Suprapubic skin (tissue), 4 donors: ENCODE results near the gene CDKN3. TPM values are rescaled to one million over a fixed set of nuclear protein-coding genes. Genes with fewer than 3 reads are reported as not detected.
"Not testable (repeated sequence)": the region's sequence is repeated elsewhere in the genome, so short reads cannot be mapped to it uniquely, and the experiment has no call there.

ENCODE experiments used
- DNase-seq, 2 donors: peaks; one replicate each; pipeline ENCODE4 v3.0.0-alpha.2; 2019; ENCODE audit warnings: low spot score in 2 of 2
- H3K27ac ChIP-seq: fragments of 200-600 bp; sonication (generic); one replicate; pipeline ENCODE4 v1.5.1; 2019
- H3K27me3 ChIP-seq: fragments of 200-600 bp; sonication (generic); one replicate; pipeline ENCODE4 v1.5.1; 2019
- H3K36me3 ChIP-seq: fragments of 200-600 bp; sonication (generic); one replicate; pipeline ENCODE4 v1.5.1; 2019
- H3K4me1 ChIP-seq: fragments of 200-600 bp; sonication (generic); one replicate; pipeline ENCODE4 v1.5.1; 2019
- H3K4me3 ChIP-seq: fragments of 200-600 bp; sonication (generic); one replicate; pipeline ENCODE4 v1.5.1; 2019; ENCODE audit warnings: mild to moderate bottlenecking
- H3K9me3 ChIP-seq: fragments of 200-600 bp; sonication (generic); one replicate; pipeline ENCODE4 v1.5.1; 2019
- EP300 ChIP-seq: sonication (generic); formaldehyde crosslinking; IDR thresholded peaks from one replicate; pipeline ENCODE4 v1.6.1; 2017; ENCODE audit warnings: antibody characterized with exemption
- POLR2A ChIP-seq, 2 donors: fragments of 450-650 bp; IDR thresholded peaks; one replicate each; pipeline ENCODE4 v1.6.1; 2017; ENCODE audit warnings: antibody characterized with exemption in 2 of 2, mild to moderate bottlenecking in 2 of 2, moderate library complexity in 2 of 2
- POLR2AphosphoS5 ChIP-seq, 3 donors: sonication (generic); formaldehyde crosslinking; IDR thresholded peaks; one replicate each; pipeline ENCODE4 v1.6.1; 2017; ENCODE audit warnings: antibody characterized with exemption in 3 of 3
- WGBS: methylation state at CpG from one replicate; pipeline ENCODE4 v1.1.5; 2018; 5-methylcytosine and 5-hydroxymethylcytosine counted together
- total RNA-seq, 4 donors: library from RNA; depleted of rRNA; stranded (reverse); fragments of >200 nt; gene quantifications; one replicate each; pipeline ENCODE4 v1.1.0, GENCODE V29; 2016
- TF ChIP-seq, protein P1 (sequence below), 2 donors: fragments of 200-600 bp in 1 of 2; fragments of 450-650 bp in 1 of 2; sonication (generic) in 1 of 2; IDR thresholded peaks; one replicate each; pipeline ENCODE4 v1.5.1; 2016 to 2019; ENCODE audit warnings: antibody characterized with exemption in 2 of 2, mild to moderate bottlenecking in 1 of 2, moderate library complexity in 1 of 2

The CDKN3 gene
- total RNA-seq, 4 donors from 2014 or later: 4.9 to 8.0 (median 7.5) TPM; not detected in 1

DNA sequence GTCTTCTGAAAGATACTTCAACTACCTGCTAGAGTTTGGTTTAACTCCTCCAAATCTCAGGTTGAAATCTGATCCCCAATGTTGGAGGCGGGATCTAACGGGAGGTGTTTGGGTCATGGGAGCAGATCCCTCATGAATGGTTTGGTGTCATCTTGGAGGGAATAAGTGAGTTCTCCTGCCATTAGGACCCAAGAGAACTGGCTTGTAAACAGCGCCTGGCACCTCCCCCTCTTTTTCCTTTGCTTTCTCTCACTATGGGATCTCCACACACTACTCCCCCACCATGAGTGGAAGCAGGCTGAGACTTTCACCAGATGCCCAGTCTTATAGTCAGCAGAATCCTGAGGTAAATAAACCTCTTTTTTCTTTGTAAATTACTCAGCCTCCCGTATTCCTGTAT, 41.9 kb downstream of the CDKN3 start:
- no peak overlapping the region for H3K4me3 ChIP-seq
- H3K27ac ChIP-seq: no peak overlapping the region
- peaks cover 34% of the 10 kb centered on the region for H3K4me1 ChIP-seq
- TF ChIP-seq POLR2AphosphoS5 (IDR thresholded peaks at IDR 0.05): no peak
- TF ChIP-seq EP300: no peak
- TF ChIP-seq, protein P1, sequence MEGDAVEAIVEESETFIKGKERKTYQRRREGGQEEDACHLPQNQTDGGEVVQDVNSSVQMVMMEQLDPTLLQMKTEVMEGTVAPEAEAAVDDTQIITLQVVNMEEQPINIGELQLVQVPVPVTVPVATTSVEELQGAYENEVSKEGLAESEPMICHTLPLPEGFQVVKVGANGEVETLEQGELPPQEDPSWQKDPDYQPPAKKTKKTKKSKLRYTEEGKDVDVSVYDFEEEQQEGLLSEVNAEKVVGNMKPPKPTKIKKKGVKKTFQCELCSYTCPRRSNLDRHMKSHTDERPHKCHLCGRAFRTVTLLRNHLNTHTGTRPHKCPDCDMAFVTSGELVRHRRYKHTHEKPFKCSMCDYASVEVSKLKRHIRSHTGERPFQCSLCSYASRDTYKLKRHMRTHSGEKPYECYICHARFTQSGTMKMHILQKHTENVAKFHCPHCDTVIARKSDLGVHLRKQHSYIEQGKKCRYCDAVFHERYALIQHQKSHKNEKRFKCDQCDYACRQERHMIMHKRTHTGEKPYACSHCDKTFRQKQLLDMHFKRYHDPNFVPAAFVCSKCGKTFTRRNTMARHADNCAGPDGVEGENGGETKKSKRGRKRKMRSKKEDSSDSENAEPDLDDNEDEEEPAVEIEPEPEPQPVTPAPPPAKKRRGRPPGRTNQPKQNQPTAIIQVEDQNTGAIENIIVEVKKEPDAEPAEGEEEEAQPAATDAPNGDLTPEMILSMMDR (IDR thresholded peaks at IDR 0.05): no peak
- no peak for TF ChIP-seq POLR2A (IDR thresholded peaks at IDR 0.05)
- H3K27me3 ChIP-seq: no peaks in the 10 kb centered on the region
- no peaks in the 10 kb centered on the region for H3K36me3 ChIP-seq
- WGBS: 87% methylated on average over 4 of the region's 4 CpGs
- no peak for DNase-seq
- H3K9me3 ChIP-seq: no peaks in the 10 kb centered on the region

DNA sequence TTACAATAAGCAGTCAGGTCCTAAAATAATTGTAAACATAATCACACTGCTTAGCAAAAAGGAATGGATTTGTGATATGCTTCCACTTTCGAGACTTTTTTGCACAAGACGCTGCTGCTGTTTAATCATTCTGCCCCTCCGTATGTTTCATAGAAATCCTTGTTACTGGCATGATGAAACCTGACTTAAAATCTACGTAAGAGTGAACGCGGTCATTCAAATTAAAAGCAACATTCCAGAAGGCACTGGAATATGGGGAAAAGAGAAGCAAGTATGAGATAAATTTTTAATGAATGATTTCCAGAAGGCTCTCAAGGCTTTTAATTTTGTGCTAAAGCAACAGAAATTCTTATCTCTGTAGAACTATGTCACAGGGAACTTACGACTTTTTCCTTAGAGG, 43.2 kb downstream of the CDKN3 start:
- H3K27me3 ChIP-seq: no peaks in the 10 kb centered on the region
- DNase-seq: no peak
- TF ChIP-seq POLR2AphosphoS5 (IDR thresholded peaks at IDR 0.05) (no peak), EP300 (no peak)
- no peaks in the 10 kb centered on the region for H3K36me3 ChIP-seq
- peak overlapping the region; percentile 87 for H3K4me3 ChIP-seq
- H3K9me3 ChIP-seq: no peaks in the 10 kb centered on the region
- WGBS: 52% methylated on average over 7 of the region's 7 CpGs
- H3K27ac ChIP-seq: no peak overlapping the region
- peaks cover 39% of the 10 kb centered on the region for H3K4me1 ChIP-seq

DNA sequence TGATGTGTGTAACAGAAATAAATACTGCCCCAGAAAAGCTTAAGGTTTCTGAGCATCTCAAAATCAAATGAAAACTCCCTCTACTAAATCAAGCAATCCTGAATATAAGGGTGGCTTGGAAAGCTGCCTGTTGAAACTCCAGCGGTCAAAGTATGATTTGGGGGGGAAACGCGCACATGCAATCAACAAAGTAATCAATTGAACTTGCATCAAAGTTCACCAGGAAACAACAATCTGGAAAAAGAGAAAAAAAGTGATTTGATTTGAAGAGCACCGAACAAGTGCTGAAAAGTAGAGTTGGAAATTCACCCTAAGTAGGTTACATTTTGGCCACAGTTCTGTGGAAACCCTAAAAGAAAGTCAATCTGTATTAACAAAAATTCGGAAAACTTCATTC, 43.7 kb downstream of the CDKN3 start:
- TF ChIP-seq POLR2A (IDR thresholded peaks at IDR 0.05) (no peak), EP300 (no peak), POLR2AphosphoS5 (IDR thresholded peaks at IDR 0.05) (no peak)
- TF ChIP-seq, protein P1 (IDR thresholded peaks at IDR 0.05): no peak
- H3K4me3 ChIP-seq: peak overlapping the region; percentile 87
- H3K27ac ChIP-seq: peak overlapping the region; percentile 98
- 0% methylated on average over 5 of the region's 5 CpGs for WGBS
- H3K36me3 ChIP-seq: no peaks in the 10 kb centered on the region
- H3K27me3 ChIP-seq: no peaks in the 10 kb centered on the region
- DNase-seq: no peak
- H3K9me3 ChIP-seq: no peaks in the 10 kb centered on the region
- H3K4me1 ChIP-seq: peaks cover 40% of the 10 kb centered on the region

DNA sequence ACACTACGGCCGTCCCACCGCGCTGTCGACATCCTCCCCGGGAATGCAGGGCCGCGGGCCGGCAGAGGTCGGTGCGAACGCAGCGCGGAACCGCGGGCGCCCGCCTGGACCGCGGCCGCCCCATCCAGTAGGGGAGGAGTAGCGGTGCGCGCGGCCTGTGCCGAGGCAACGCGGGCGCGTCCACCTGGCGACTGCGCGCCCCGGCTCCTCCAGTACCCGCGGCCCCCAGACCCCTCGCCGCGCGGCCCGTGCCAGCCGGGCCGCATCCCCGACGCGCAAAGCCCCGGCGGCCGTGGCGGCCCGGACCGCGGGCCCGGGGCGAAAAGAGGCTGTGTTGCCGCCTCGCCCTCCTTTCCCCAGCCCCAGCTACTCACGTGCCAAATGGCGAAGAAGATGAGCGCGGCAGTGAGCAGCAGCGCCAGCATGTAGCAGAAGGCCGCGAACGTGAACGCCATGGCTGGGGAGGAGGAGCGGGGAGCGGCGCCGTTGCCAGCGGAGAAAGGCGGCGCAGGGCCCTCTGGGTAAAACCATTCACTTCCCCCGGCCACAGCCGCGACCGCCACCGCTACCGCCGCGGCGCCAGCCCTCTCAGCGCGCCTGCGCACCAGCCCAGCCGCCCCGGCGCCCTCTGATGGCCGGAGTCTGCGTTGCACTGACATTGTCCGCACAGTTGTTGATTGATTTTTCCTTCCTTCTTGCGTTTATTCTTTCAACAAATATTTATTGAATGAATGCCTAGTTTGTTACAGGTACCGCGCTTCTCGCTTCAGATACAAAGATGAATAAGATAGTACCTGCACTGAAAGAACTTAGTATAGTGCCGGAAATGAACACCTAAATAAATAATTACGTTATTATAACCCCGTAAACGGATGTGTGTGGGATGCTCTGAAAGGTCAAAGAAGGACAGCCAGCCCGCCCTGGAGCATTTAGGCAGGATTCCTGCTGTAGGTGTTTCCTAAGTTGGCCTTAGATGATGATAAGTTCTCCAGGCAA, 44.4 kb downstream of the CDKN3 start, which contains the start of gene CNIH1:
CNIH1 (minus strand) TSS at position 502 of the 996 bp plus-strand sequence; CDS start at position 455, 47 bp downstream.
- no peaks in the 10 kb centered on the region for H3K9me3 ChIP-seq
- no peaks in the 10 kb centered on the region for H3K36me3 ChIP-seq
- no peaks in the 10 kb centered on the region for H3K27me3 ChIP-seq
- DNase-seq: peak; percentile 92 to 94
- WGBS: under 1% methylated on average over 78 of the region's 100 CpGs
- H3K27ac ChIP-seq: peak within 1 kb of the TSS; percentile 98
- H3K4me1 ChIP-seq: peaks cover 39% of the 10 kb centered on the region
- peak in 2 of 3 donors; percentile 37 to 73 for TF ChIP-seq POLR2AphosphoS5 (IDR thresholded peaks at IDR 0.05)
- TF ChIP-seq POLR2A (IDR thresholded peaks at IDR 0.05): peak; percentile 11 to 30
- TF ChIP-seq, protein P1 (IDR thresholded peaks at IDR 0.05): peak; percentile 90 to 97
- TF ChIP-seq EP300: no peak
- peak within 1 kb of the TSS; percentile 87 for H3K4me3 ChIP-seq

DNA sequence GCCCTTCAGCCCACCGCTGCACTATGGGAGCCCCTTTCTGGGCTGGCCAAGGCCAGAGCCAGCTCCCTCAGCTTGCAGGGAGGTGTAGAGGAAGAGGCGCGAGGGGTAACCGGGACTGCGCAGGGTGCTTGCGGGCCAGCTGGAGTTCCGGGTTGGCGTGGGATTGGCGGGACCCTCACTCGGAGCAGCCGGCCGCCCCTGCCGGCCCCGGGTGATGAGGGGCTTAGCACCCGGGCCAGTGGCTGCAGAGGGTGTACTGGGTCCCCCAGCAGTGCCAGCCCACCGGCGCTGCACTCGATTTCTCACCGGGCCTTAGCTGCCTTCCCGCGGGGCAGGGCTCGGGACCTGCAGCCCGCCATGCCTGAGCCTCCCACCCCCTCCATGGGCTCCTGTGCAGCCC, 46.2 kb downstream of the CDKN3 start:
- H3K9me3 ChIP-seq, DNase-seq, H3K4me3 ChIP-seq, H3K36me3 ChIP-seq, H3K27ac ChIP-seq, H3K27me3 ChIP-seq: not testable (repeated sequence)
- 96% methylated on average over 8 of the region's 23 CpGs for WGBS
- peaks cover 47% of the 10 kb centered on the region for H3K4me1 ChIP-seq

DNA sequence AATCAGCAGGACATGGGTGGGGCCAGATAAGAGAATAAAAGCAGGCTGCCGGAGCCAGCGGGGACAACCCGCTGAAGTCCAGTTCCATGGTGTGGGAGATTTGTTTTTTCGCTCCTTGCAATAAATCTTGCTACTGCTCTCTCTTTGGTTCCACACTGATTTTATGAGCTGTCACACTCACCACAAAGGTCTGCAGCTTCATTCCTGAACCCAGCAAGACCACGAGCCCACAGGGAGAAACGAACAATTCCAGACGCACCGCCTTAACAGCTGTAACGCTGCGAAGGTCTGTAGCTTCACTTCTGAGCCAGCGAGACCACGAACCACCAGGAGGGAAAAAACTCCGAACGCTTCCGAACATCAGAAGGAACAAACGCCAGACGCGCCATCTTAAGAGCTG, 47.2 kb downstream of the CDKN3 start:
- DNase-seq: no peak
- peaks cover 47% of the 10 kb centered on the region for H3K4me1 ChIP-seq
- no peaks in the 10 kb centered on the region for H3K9me3 ChIP-seq
- no peaks in the 10 kb centered on the region for H3K27me3 ChIP-seq
- TF ChIP-seq, protein P1 (IDR thresholded peaks at IDR 0.05): no peak
- TF ChIP-seq POLR2AphosphoS5 (IDR thresholded peaks at IDR 0.05) (no peak), POLR2A (IDR thresholded peaks at IDR 0.05) (no peak), EP300 (no peak)
- H3K36me3 ChIP-seq: no peaks in the 10 kb centered on the region
- H3K27ac ChIP-seq: no peak overlapping the region
- H3K4me3 ChIP-seq: no peak overlapping the region
- WGBS: 82% methylated on average over 18 of the region's 18 CpGs
